ENCODE measurements around the gene EI24. TPM values are rescaled to one million over a fixed set of nuclear protein-coding genes. Genes with fewer than 3 reads are reported as not detected.

The EI24 gene
- total RNA-seq (100 to 1,000 TPM in 1 of 2 donors, 10 to 100 TPM in 1; 64.9 to 288 TPM), polyA plus RNA-seq (100 to 1,000 TPM; 154 to 253 TPM)

- peak within 1 kb of the TSS; percentile 83 to 91 (median 85) for H3K4me3 ChIP-seq (ENCODE audit: low read depth in 1 of 3, low read length in 3 of 3)
- peak; percentile 87 for DNase-seq (ENCODE audit: low spot score)
- WGBS, result under 1% methylated on average over 83 of the region's 83 CpGs
These were observed at the start of gene EI24 for GRCh38 chr11:125568970-125569914. Gene EI24, plus strand, starts transcription at chr11:125569477. Its CDS starts 3,051 bp downstream, at chr11:125572528.

More at GRCh38 chr11:125568970-125569914, at the start of gene EI24:
- Histone ChIP-seq H3K4me1 (ENCODE audit: control insufficient read depth in 4 of 4, insufficient read depth in 4 of 4, low read length in 3 of 4) (peaks cover 4 to 46% (median 42%) of the 10 kb centered on the region in 4 donors), H3K9ac (ENCODE audit: low read depth in 1 of 2, low read length in 2 of 2) (peak within 1 kb of the TSS; percentile 85 to 95), H3K27ac (ENCODE audit: low read depth in 1 of 2, low read length in 2 of 2) (peak within 1 kb of the TSS; percentile 83 to 91), H3K9me3 (ENCODE audit: control insufficient read depth in 4 of 4, low read length in 3 of 4) (no peaks in the 10 kb centered on the region), H3K27me3 (ENCODE audit: control insufficient read depth in 4 of 4, insufficient read depth in 4 of 4, low read length in 3 of 4) (no peaks in the 10 kb centered on the region), H3K36me3 (ENCODE audit: control insufficient read depth in 4 of 4, insufficient read depth in 3 of 4, low read depth in 1 of 4, low read length in 3 of 4) (peaks cover 4 to 9% (median 7%) of the 10 kb centered on the region in 4 donors)
- TF ChIP-seq, protein P1, sequence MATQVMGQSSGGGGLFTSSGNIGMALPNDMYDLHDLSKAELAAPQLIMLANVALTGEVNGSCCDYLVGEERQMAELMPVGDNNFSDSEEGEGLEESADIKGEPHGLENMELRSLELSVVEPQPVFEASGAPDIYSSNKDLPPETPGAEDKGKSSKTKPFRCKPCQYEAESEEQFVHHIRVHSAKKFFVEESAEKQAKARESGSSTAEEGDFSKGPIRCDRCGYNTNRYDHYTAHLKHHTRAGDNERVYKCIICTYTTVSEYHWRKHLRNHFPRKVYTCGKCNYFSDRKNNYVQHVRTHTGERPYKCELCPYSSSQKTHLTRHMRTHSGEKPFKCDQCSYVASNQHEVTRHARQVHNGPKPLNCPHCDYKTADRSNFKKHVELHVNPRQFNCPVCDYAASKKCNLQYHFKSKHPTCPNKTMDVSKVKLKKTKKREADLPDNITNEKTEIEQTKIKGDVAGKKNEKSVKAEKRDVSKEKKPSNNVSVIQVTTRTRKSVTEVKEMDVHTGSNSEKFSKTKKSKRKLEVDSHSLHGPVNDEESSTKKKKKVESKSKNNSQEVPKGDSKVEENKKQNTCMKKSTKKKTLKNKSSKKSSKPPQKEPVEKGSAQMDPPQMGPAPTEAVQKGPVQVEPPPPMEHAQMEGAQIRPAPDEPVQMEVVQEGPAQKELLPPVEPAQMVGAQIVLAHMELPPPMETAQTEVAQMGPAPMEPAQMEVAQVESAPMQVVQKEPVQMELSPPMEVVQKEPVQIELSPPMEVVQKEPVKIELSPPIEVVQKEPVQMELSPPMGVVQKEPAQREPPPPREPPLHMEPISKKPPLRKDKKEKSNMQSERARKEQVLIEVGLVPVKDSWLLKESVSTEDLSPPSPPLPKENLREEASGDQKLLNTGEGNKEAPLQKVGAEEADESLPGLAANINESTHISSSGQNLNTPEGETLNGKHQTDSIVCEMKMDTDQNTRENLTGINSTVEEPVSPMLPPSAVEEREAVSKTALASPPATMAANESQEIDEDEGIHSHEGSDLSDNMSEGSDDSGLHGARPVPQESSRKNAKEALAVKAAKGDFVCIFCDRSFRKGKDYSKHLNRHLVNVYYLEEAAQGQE (IDR thresholded peaks at IDR 0.05), result peak; percentile 46
- no peak for TF ChIP-seq TAF1 (conservative IDR thresholded peaks at IDR 0.05)
- TF ChIP-seq HNF4G (IDR thresholded peaks at IDR 0.05), result no peak
- no peak for TF ChIP-seq ATF3 (IDR thresholded peaks at IDR 0.05)
- TF ChIP-seq NR2F2 (IDR thresholded peaks at IDR 0.05), result no peak
- peak in 1 of 2 donors; percentile 13 for TF ChIP-seq HNF4A (conservative IDR thresholded peaks at IDR 0.05)
- TF ChIP-seq CTCF (IDR thresholded peaks at IDR 0.05; ENCODE audit: low read depth, low read length, missing input control), result peak; percentile 68
- peak; percentile 40 for TF ChIP-seq MAX (IDR thresholded peaks at IDR 0.05)
- TF ChIP-seq SP1 (IDR thresholded peaks at IDR 0.05), result peak; percentile 51
- TF ChIP-seq FOXA1 (IDR thresholded peaks at IDR 0.05), result no peak
- TF ChIP-seq JUND (IDR thresholded peaks at IDR 0.05), result no peak
- TF ChIP-seq YY1 (IDR thresholded peaks at IDR 0.05), result peak; percentile 59
- peak; percentile 54 to 66 for TF ChIP-seq RAD21 (IDR thresholded peaks at IDR 0.05)
- TF ChIP-seq ZBTB33 (IDR thresholded peaks at IDR 0.05), result no peak
- no peak for TF ChIP-seq GABPA (IDR thresholded peaks at IDR 0.05 in 1 of 2, conservative IDR thresholded peaks at IDR 0.05 in 1 of 2)
- TF ChIP-seq EGR1 (IDR thresholded peaks at IDR 0.05; ENCODE audit: low read depth in 2 of 2), result no peak
- TF ChIP-seq FOXA2 (IDR thresholded peaks at IDR 0.05), result no peak
- peak in 1 of 2 donors; percentile 13 for TF ChIP-seq RXRA (IDR thresholded peaks at IDR 0.05)

All from liver (tissue), 9 donors.